Ishikawa (cell line): Measurements from ENCODE around the gene ANKFN1.

Experiments
- CEBPB ChIP-seq: IDR thresholded peaks from 2 replicates; pipeline ENCODE4 v1.6.1; 2012
- EGR1 ChIP-seq: IDR thresholded peaks from 2 replicates; pipeline ENCODE4 v1.6.1; 2012
- EP300 ChIP-seq: IDR thresholded peaks from 2 replicates; pipeline ENCODE4 v1.6.1; 2012; ENCODE audit warnings: borderline replicate concordance
- FOXM1 ChIP-seq: IDR thresholded peaks from 2 replicates; pipeline ENCODE4 v1.6.1; 2012; ENCODE audit warnings: low read depth, borderline replicate concordance
- MAX ChIP-seq: IDR thresholded peaks from 2 replicates; pipeline ENCODE4 v1.6.1; 2012
- REST ChIP-seq: IDR thresholded peaks from 2 replicates; pipeline ENCODE4 v1.6.1; 2012; ENCODE audit warnings: low read depth, mild to moderate bottlenecking
- TEAD4 ChIP-seq: IDR thresholded peaks from 2 replicates; pipeline ENCODE4 v1.6.1; 2012
- USF1 ChIP-seq: IDR thresholded peaks from 2 replicates; pipeline ENCODE4 v1.6.1; 2012
- YY1 ChIP-seq: IDR thresholded peaks from 2 replicates; pipeline ENCODE4 v1.6.1; 2012; ENCODE audit warnings: low read depth
- ZBTB7A ChIP-seq: IDR thresholded peaks from 2 replicates; pipeline ENCODE4 v1.6.1; 2012; ENCODE audit warnings: low read depth

GRCh38 chr17:56514264-56514663 is 361.0 kb downstream of the ANKFN1 start:
- TF ChIP-seq CEBPB (no peak), MAX (no peak), FOXM1 (no peak), REST (no peak), USF1 (no peak), EP300 (no peak), YY1 (no peak), TEAD4 (no peak), EGR1 (no peak), ZBTB7A (no peak)
